ENCODE data around the gene DLX5. TPM values are rescaled to one million over a fixed set of nuclear protein-coding genes. Genes with fewer than 3 reads are reported as not detected.

DLX5 gene
- polyA plus RNA-seq, 3 donors = 0.18 to 0.36 (median 0.19) TPM

DNA sequence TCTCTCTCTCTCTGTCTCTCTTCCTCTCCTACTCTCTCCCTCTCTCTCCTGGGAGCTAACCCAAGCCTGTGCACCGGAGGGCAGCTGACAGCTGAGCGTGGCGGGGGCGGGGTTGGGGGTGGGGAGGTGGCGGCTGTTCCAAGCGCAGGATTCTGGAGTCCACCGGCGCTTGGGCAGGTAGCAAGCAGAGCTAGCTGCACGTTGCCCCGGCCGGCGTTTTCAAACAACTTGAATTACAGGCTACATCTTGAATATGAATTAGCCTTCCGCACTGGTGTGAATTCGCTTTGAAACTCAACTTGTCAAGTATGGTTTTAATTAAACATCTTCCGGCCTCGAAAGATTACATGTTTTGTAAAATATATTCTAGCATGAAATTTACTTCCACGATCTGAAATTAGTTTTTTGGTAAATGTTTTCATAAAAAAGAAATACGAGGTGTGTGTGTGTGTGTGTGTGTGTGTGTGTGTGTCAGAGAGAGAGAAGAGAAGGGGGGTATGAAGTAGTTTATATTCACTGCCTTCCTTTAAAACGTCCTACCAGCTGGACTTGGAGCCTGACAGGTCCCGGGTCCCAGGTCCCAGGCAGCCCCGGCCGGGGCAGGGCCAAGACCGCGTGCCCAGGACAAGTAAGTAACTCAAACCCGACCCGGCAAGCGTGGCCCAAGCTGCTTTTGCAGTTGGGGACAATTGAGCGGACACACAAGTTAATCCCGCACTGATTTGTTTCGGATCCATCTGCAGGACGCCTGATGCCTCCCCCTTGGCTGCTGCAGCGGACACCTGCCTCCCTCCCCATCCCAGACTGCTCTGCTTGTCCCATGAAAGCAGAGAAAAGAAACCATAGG, 28.3 kb downstream of the DLX5 start:
- no peak for DNase-seq (ENCODE audit: extremely low read depth in 1 of 11, low read depth in 9 of 11, low spot score in 4 of 11)

DNA sequence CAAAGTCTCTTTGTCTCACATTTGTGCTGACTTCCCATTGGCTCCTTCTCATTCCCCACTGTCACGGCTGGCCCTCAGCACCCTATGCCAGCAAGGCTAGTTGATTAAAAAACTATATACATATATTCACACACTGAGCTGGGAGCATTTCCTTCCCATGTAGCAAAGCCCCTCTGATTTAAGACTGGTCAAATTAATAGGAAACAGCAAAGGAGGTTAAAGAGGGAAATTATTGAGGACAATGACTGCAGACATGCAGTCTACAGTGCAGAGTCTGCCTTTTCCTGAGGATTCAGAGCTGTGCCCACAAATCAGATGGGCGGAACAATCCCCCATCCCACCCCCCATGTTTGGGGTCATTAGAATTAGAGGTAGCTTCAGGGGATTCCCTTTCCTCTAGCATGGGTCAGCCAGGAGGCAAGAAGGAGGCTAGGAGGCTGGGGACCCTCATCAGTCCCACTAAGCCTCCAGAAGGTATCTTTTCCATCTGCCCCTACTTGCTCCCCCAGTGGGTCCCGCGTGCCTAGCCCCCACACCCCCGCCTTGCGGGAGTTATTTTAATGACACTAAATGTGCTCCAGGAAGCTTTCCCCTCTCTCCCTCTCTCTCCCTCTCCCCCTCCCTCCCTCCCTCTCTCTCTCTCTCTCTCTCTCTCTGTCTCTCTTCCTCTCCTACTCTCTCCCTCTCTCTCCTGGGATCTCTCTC, 29.1 kb downstream of the DLX5 start:
- DNase-seq (ENCODE audit: extremely low read depth in 1 of 11, low read depth in 9 of 11, low spot score in 4 of 11) = no peak

GRCh38 chr7:96993980-96994379, 30.7 kb downstream of the DLX5 start:
- DNase-seq (ENCODE audit: extremely low read depth in 1 of 11, low read depth in 9 of 11, low spot score in 4 of 11) = no peak

GRCh38 chr7:96993094-96993865, 31.4 kb downstream of the DLX5 start:
- DNase-seq (ENCODE audit: extremely low read depth in 1 of 11, low read depth in 9 of 11, low spot score in 4 of 11) = no peak

- no peak for DNase-seq (ENCODE audit: extremely low read depth in 1 of 11, low read depth in 9 of 11, low spot score in 4 of 11)
Observed at GRCh38 chr7:96992192-96993005, 32.2 kb downstream of the DLX5 start.

GRCh38 chr7:96991546-96992191, 33.0 kb downstream of the DLX5 start:
- no peak for DNase-seq (ENCODE audit: extremely low read depth in 1 of 11, low read depth in 9 of 11, low spot score in 4 of 11)

DNA sequence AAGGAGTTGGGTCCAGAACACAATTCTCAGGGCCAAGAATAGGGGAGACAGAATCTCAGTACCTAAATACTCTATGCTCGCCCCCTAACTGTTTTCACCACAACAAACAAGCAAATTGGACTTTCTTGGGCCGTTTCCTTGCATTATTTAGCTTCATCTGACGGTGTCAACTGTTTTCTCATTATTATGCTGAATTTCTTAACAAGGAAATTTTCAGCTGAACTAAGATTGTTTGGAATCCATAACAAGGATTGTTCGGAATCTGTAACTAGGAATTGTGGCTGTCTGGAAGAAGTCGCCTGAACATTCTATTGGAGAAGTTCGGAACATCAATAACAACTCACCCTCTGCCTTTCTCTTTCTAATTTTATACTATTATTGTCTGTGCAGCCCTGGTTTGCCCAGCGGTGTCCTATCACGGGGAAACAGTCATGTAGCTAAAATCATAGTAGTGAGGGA, 34.7 kb downstream of the DLX5 start:
- DNase-seq (ENCODE audit: extremely low read depth in 1 of 11, low read depth in 9 of 11, low spot score in 4 of 11) = no peak

DNA sequence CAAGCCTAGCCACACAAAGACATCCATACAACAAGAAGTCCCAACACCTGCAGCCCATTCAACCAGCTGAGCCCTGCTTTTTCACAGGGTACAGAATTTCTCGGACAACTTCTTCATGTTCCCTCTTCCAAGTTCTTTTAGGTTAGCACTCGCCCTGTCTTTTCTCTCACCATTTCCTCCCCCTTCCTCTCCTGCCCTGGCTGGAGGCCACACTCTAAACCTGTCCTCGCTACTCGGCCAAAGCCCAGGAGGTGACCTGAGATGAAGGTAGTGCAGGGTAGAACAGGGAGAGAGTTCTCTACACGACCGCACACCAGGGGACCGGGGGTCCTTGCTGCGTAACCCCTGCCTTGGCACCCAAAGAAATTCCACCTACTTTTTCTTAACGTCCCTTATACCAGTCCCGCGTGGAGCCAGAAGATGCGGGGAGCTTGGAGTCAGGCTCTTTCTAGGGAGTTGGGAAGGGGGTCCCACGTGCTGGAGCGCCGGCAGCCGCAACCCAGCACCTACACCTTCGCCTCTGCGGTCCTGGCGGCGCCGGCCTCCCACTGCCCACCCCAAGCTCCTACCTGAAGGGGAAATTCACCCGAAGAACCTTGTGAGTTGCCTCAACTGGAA, 35.3 kb downstream of the DLX5 start:
- no peak for DNase-seq (ENCODE audit: extremely low read depth in 1 of 11, low read depth in 9 of 11, low spot score in 4 of 11)

GRCh38 chr7:96987719-96988118, 36.9 kb downstream of the DLX5 start:
- no peak for DNase-seq (ENCODE audit: extremely low read depth in 1 of 11, low read depth in 9 of 11, low spot score in 4 of 11)

DNA sequence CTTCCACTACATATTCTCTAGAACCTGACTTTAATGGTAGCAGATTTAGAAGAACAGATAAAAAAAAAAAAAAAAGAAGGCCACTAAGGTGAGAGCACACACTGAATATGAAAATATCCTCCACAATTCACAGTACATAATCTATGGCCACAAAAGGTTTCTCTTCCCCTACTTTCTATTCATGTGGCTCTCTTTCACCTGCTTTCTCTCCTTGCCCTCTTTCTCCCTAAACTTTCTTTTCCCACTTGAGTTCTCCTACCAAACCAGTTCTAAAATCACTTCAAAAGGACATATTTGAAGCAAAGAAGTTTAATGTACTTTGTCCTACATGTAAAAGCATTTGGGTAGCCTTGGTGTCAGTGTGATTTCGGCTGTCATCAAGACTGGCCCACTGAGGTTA, 37.7 kb downstream of the DLX5 start:
- no peak for DNase-seq (ENCODE audit: extremely low read depth in 1 of 11, low read depth in 9 of 11, low spot score in 4 of 11)

DNA sequence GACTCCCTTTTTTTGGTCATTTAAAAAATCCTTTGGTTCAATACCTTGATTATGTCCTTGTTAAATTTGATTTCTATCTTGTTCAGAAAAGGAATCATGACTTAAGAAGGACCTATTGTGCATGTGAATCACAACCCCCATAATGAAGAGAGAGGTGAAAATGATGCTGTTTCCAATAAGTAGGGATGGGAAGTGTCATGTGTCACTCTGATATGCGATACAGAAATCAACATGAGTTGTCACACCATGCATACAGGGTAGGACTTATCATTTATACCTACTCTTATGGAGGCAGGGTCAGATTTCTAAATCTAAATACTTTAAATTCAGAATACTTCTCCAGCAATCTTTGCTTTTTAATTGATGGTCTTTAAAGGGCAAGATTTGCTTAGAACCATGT, 38.6 kb downstream of the DLX5 start:
- no peak for DNase-seq (ENCODE audit: extremely low read depth in 1 of 11, low read depth in 9 of 11, low spot score in 4 of 11)

DNA sequence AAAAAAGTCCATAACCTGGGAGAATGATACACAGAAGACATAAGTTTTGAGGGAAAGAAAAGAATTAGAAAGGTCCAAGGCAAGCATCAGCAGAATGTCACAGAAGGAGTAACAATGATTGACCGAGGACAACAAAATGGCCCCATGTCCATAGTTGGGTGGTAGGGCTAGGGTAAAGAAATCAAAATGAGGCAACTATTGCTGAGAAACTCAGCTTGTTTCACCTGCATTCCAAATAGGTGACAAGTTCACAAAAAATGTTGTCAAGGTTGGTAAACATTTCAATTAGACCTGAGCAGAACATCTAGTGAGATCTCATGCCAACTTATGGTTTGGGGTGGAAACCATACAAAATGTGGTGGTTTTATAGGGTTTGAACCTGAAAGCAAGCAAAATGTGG, 42.0 kb downstream of the DLX5 start:
- no peak for DNase-seq (ENCODE audit: extremely low read depth in 1 of 11, low read depth in 9 of 11, low spot score in 4 of 11)

DNA sequence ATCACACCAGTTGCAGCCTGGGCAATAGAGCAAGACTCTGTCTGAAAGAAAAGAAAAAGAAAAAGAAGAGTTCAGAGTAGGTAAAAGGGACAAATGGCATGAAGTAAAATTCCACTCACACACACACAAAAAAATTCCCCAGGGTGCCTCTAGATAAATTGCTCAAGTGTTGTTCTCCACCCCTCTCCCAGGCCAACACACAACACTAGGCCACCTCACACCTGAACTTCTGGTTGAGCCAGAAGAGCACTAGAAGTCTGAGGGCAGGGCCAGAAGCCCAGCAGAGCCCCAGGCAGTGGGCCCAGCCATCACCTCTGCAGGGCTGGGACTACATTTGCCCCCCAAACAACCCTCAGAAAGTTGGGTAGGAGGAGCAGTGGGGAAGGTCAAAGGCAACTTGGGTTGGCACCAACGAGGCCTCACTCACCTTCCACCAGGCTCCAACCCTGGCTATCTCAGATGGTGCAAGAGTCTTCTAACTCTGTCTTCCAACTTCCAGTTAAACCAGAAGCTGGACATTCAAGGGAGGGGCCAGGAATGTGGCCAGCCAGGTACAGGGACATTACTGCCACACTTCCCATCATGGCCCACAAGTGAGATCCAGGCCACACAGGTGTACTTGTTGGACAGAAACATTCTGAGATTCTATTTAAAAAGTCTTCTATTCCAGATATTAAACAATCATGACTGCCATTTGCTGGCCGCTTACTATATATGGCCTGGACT, 44.9 kb downstream of the DLX5 start:
- DNase-seq (ENCODE audit: extremely low read depth in 1 of 11, low read depth in 9 of 11, low spot score in 4 of 11) = no peak

DNA sequence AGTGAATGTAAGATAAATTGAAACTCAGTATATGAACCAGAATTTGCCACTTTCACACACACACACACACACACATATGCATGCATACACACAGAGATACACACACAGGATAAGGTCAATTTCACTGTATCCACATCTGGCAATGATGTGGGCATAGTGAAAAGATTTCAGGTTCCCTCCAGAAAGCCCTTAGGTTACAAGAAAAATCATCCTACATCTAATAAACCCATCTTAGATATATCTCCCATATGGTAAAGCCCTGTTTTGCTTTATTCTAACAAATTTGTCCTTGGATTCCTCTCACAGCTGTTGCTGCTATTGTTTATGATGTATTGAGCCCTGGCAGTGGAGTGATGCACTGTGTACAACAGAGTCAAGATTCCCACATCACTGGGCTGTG, 47.2 kb downstream of the DLX5 start:
- no peak for DNase-seq (ENCODE audit: extremely low read depth in 1 of 11, low read depth in 9 of 11, low spot score in 4 of 11)

GRCh38 chr7:96976106-96976505, 48.5 kb downstream of the DLX5 start:
- no peak for DNase-seq (ENCODE audit: extremely low read depth in 1 of 11, low read depth in 9 of 11, low spot score in 4 of 11)

- no peak for DNase-seq (ENCODE audit: extremely low read depth in 1 of 11, low read depth in 9 of 11, low spot score in 4 of 11)
Observed at GRCh38 chr7:96973986-96974385, 50.6 kb downstream of the DLX5 start.

- DNase-seq (ENCODE audit: extremely low read depth in 1 of 11, low read depth in 9 of 11, low spot score in 4 of 11) = no peak
Observed at GRCh38 chr7:96970739-96971138, 53.9 kb downstream of the DLX5 start.

Data from renal cortex interstitium (tissue), 11 donors.